HepG2 (cell line): ENCODE results near the gene DCTN2. TPM values are rescaled to one million over a fixed set of nuclear protein-coding genes. Genes with fewer than 3 reads are reported as not detected.
A peak's percentile ranks its signal among the peaks of the same experiment; 100 is the strongest.

Experiments used
- ATAC-seq: fragments of 200-7000 bp; cut with Tn5 transposase; 3 replicates; pipeline ENCODE4 v1.9.1; 2020; ENCODE audit warnings: mild to moderate bottlenecking, moderate library complexity
- BruUV-seq: library from RNA; stranded (reverse); fragments of 400-500 nt; replicated peaks from 2 replicates; lab custom pipeline; 2021; lab: Mats Ljungman, UMichigan
- CTCF ChIA-PET: fragments of 300-600 bp; formaldehyde crosslinking; extraction: SDS; loops from one replicate; lab custom pipeline; 2021; ENCODE audit warnings: low total read pairs, inconsistent platforms, low intra/inter-chr PET ratio; lab: Yijun Ruan, JAX
- POLR2A ChIA-PET: fragments of 350-600 bp; sonication (Branson Sonifier 250); formaldehyde crosslinking; loops from one replicate; lab custom pipeline; 2020; ENCODE audit warnings: antibody characterized with exemption, inconsistent platforms; lab: Yijun Ruan, JAX
- DNase-seq: peaks from one replicate; pipeline ENCODE4 v3.0.0-alpha.2; 2015; ENCODE audit warnings: low spot score
- FAIRE-seq: peaks from 3 replicates; lab custom pipeline; 2011; peaks lifted over from hg19 to GRCh38; lab: Jason Lieb, UNC
- H2AFZ ChIP-seq: one replicate; pipeline ENCODE4 v1.6.1; 2011; ENCODE audit warnings: low read length, inconsistent platforms
- H3K27ac ChIP-seq: fragments of 300-600 bp; 3 replicates; pipeline ENCODE4 v1.8.0; 2011; ENCODE audit warnings: mixed run types, mild to moderate bottlenecking, mixed read lengths, low read length, inconsistent platforms; ENCODE audit not compliant: insufficient read depth; ENCODE audit errors: extremely low read length
- H3K27me3 ChIP-seq, 2 experiments: fragments of 200-600 bp in 1 of 2; 2 replicates in 1 of 2; 3 replicates in 1 of 2; pipeline versions ENCODE4 v1.6.0 to v1.8.0; 2011; ENCODE audit warnings: low read length in 2 of 2, mild to moderate bottlenecking in 2 of 2, moderate library complexity in 2 of 2, inconsistent platforms in 1 of 2; ENCODE audit not compliant: insufficient read depth in 2 of 2, control insufficient read depth in 1 of 2
- H3K36me3 ChIP-seq, 2 experiments: fragments of 200-600 bp in 1 of 2; replicated peaks in 1 of 2; 2 replicates in 1 of 2; 3 replicates in 1 of 2; pipeline versions ENCODE4 v1.5.1 to v1.8.0; 2011; ENCODE audit warnings: low read length in 2 of 2, inconsistent platforms in 1 of 2; ENCODE audit not compliant: insufficient read depth in 2 of 2, control insufficient read depth in 1 of 2
- H3K4me1 ChIP-seq: 2 replicates; pipeline ENCODE4 v1.5.1; 2012; ENCODE audit warnings: low read length, inconsistent platforms; ENCODE audit not compliant: insufficient read depth
- H3K4me2 ChIP-seq: 2 replicates; pipeline ENCODE4 v1.6.0; 2011; ENCODE audit warnings: low read depth, low read length, inconsistent platforms
- H3K4me3 ChIP-seq, 3 experiments: fragments of 200-600 bp in 1 of 3; sonication (generic), shearing (Covaris generic) in 1 of 3; replicated peaks in 1 of 3; 2 replicates each; pipeline ENCODE4 v1.5.1; 2011 to 2016; ENCODE audit warnings: low read length in 3 of 3, inconsistent platforms in 2 of 3, low read depth in 2 of 3, mild to moderate bottlenecking in 2 of 3, control low read depth in 1 of 3, mixed read lengths in 1 of 3; ENCODE audit not compliant: insufficient read depth in 1 of 3
- H3K79me2 ChIP-seq: one replicate; pipeline ENCODE4 v1.6.1; 2011; ENCODE audit warnings: low read length, inconsistent platforms; ENCODE audit not compliant: insufficient read depth
- H3K9ac ChIP-seq: 2 replicates; pipeline ENCODE4 v1.6.0; 2011; ENCODE audit warnings: mild to moderate bottlenecking, low read depth, low read length, inconsistent platforms; ENCODE audit not compliant: insufficient read depth
- H3K9me3 ChIP-seq: 2 replicates; pipeline ENCODE4 v1.5.1; 2012; ENCODE audit warnings: mild to moderate bottlenecking, low read length
- H4K20me1 ChIP-seq: 2 replicates; pipeline ENCODE4 v1.6.0; 2011; ENCODE audit warnings: inconsistent platforms, mild to moderate bottlenecking, low read length, moderate library complexity; ENCODE audit not compliant: insufficient read depth
- ATF2 ChIP-seq: sonication (generic); formaldehyde crosslinking; IDR thresholded peaks from 2 replicates; pipeline ENCODE4 v1.4.0; 2020; ENCODE audit warnings: missing genetic modification reagents
- BCLAF1 ChIP-seq: fragments of 450-650 bp; IDR thresholded peaks from 2 replicates; pipeline ENCODE4 v1.6.1; 2017; ENCODE audit warnings: mild to moderate bottlenecking
- CBX5 ChIP-seq: sonication (generic); formaldehyde crosslinking; IDR thresholded peaks from 2 replicates; pipeline ENCODE4 v1.4.0; 2020; ENCODE audit warnings: missing genetic modification reagents, borderline replicate concordance
- ISX ChIP-seq: sonication (generic); formaldehyde crosslinking; conservative IDR thresholded peaks from 2 replicates; pipeline ENCODE4 v1.5.0; 2020; ENCODE audit warnings: missing genetic modification reagents
- MIXL1 ChIP-seq: IDR thresholded peaks from 2 replicates; pipeline ENCODE4 v1.6.1; 2016
- NBN ChIP-seq: fragments of 450-650 bp; conservative IDR thresholded peaks from 2 replicates; pipeline ENCODE4 v1.6.1; 2017
- PRDM10 ChIP-seq: sonication (generic); formaldehyde crosslinking; IDR thresholded peaks from 2 replicates; pipeline ENCODE4 v1.4.0; 2020; ENCODE audit warnings: low read depth, missing genetic modification reagents
- TEAD2 ChIP-seq: sonication (generic); formaldehyde crosslinking; IDR thresholded peaks from 2 replicates; pipeline ENCODE4 v1.9.0; 2021; ENCODE audit warnings: missing genetic modification reagents
- ZNF546 ChIP-seq: sonication (generic); formaldehyde crosslinking; conservative IDR thresholded peaks from 2 replicates; pipeline ENCODE4 v1.8.1; 2023; ENCODE audit warnings: mild to moderate bottlenecking, missing genetic modification reagents
- ZSCAN12 ChIP-seq: sonication (generic); formaldehyde crosslinking; IDR thresholded peaks from 2 replicates; pipeline ENCODE4 v1.9.0; 2021; ENCODE audit warnings: mild to moderate bottlenecking, missing genetic modification reagents
- WGBS: methylation state at CpG from one replicate; pipeline ENCODE4 v1.1.6; 2017; ENCODE audit warnings: low lambda C conversion rate; 5-methylcytosine and 5-hydroxymethylcytosine counted together
- in situ Hi-C: cut with HindIII; loops from 2 replicates; pipeline ENCODE4 v1.10.0; 2017; ENCODE audit warnings: low pct_unique_long_range_greater_than_20kb; ENCODE audit not compliant: extremely low pct_ligation_motif_present
- intact Hi-C: fragments of 100-400 bp; cut with micrococcal nuclease; formaldehyde crosslinking; loops from one replicate; pipeline ENCODE4 v1.10.0; 2022; ENCODE audit not compliant: unreplicated experiment
- polyA plus RNA-seq, 8 experiments: library from polyadenylated mRNA; depleted of rRNA in 3 of 8; stranded (reverse) in 7 of 8; unstranded in 1 of 8; fragments of >200 nt; fragmentation: Illumina TruSeq in 4 of 8; extraction: Trizol in 4 of 8; gene quantifications; 2 replicates each; pipeline versions ENCODE4 v1.2.1 to v1.2.3, GENCODE V29; 2011 to 2016; ENCODE audit warnings: low read depth in 4 of 8, missing spikeins in 1 of 8, mixed read lengths in 1 of 8; ENCODE audit not compliant: insufficient read depth in 1 of 8
- total RNA-seq, 5 experiments: library from RNA; depleted of rRNA; stranded (reverse); fragments of >200 nt; fragmentation: Illumina TruSeq; extraction: Trizol; gene quantifications; 2 replicates each; pipeline ENCODE4 v1.2.3, GENCODE V29; 2016; ENCODE audit warnings: low read depth in 1 of 5
- TF ChIP-seq, protein P1 (sequence below): IDR thresholded peaks from 2 replicates; pipeline ENCODE4 v1.6.1; 2016; ENCODE audit warnings: low read depth, control low read depth
- TF ChIP-seq, protein P2 (sequence below): sonication (generic); formaldehyde crosslinking; IDR thresholded peaks from 2 replicates; pipeline ENCODE4 v1.4.0; 2020; ENCODE audit warnings: missing genetic modification reagents

Gene DCTN2
- total and polyA plus RNA-seq, 2 of the 13 experiments (the other 11 are each of a cell fraction or from before 2014, with no cell fraction given), result 72.0 to 77.4 TPM

DNA sequence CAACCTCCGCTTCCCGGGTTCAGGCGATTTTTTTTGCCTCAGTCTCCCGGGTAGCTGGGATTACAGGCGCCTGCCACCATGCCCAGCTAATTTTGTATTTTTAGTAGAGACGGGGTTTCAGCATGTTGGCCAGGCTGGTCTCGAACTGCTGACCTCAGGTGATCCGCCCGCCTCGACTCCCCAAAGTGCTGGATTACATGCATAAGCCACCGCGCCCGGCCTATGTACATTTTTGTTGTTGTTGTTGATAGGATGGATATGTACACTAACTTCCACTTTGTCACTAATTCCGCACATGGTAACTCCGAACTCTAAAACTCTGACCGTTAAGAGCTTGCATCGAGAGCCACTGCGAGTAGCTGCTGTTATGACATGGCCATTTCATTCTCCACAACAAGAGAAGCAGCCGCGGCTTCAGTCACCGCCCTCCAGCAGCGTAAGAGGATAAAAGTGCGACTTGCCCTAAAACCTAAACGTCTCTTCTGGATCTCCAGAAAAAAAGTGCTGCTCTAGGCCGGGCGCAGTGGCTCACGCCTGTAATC is 59.9 kb downstream of the DCTN2 start:
- intact Hi-C loops (loop anchor here (2.0 kb wide), 1 partner anchor 24 kb away; no protein-coding TSS in a partner anchor), in situ Hi-C loops (no loop called here)
- POLR2A ChIA-PET, result interaction anchor here (1.2 to 2.1 kb wide), 2 partner anchors 12 to 33 kb away, joined by 4 read pairs; partner anchors contain the start of gene DDIT3
- no peaks in the 10 kb centered on the region for H3K9me3 ChIP-seq
- CTCF ChIA-PET, result no interaction called here
- H3K27me3 ChIP-seq, result peaks cover 0 to 4% of the 10 kb centered on the region in 2 experiments; a peak in 1 of 5 replicates
- no peak overlapping the region for H3K4me3 ChIP-seq
- no peak for FAIRE-seq
- H3K27ac ChIP-seq, result no peak overlapping the region
- H3K9ac ChIP-seq, result no peak overlapping the region
- 87% methylated on average over 27 of the region's 27 CpGs for WGBS
- ATAC-seq, result no peak
- peak overlapping the region; percentile 42 for H3K4me2 ChIP-seq
- H4K20me1 ChIP-seq, result peaks cover 4% of the 10 kb centered on the region; the same call in 1 of the 2 replicates
- peaks cover 14 to 29% of the 10 kb centered on the region in 2 experiments for H3K36me3 ChIP-seq
- H3K4me1 ChIP-seq, result peaks cover 23% of the 10 kb centered on the region
- BruUV-seq, result no TSS peak
- no peak for DNase-seq
- peaks cover 23% of the 10 kb centered on the region for H3K79me2 ChIP-seq
- H2AFZ ChIP-seq, result no peak overlapping the region
- TF ChIP-seq ZSCAN12 (CRISPR knock-in tag) (no peak), TEAD2 (no peak), MIXL1 (CRISPR knock-in tag) (no peak), ATF2 (no peak), CBX5 (CRISPR knock-in tag) (no peak), NBN (no peak), BCLAF1 (no peak), ZNF546 (CRISPR knock-in tag) (no peak), ISX (CRISPR knock-in tag) (no peak), PRDM10 (CRISPR knock-in tag) (no peak)
- TF ChIP-seq, protein P1, sequence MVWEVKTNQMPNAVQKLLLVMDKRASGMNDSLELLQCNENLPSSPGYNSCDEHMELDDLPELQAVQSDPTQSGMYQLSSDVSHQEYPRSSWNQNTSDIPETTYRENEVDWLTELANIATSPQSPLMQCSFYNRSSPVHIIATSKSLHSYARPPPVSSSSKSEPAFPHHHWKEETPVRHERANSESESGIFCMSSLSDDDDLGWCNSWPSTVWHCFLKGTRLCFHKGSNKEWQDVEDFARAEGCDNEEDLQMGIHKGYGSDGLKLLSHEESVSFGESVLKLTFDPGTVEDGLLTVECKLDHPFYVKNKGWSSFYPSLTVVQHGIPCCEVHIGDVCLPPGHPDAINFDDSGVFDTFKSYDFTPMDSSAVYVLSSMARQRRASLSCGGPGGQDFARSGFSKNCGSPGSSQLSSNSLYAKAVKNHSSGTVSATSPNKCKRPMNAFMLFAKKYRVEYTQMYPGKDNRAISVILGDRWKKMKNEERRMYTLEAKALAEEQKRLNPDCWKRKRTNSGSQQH, result no peak
- TF ChIP-seq, protein P2, sequence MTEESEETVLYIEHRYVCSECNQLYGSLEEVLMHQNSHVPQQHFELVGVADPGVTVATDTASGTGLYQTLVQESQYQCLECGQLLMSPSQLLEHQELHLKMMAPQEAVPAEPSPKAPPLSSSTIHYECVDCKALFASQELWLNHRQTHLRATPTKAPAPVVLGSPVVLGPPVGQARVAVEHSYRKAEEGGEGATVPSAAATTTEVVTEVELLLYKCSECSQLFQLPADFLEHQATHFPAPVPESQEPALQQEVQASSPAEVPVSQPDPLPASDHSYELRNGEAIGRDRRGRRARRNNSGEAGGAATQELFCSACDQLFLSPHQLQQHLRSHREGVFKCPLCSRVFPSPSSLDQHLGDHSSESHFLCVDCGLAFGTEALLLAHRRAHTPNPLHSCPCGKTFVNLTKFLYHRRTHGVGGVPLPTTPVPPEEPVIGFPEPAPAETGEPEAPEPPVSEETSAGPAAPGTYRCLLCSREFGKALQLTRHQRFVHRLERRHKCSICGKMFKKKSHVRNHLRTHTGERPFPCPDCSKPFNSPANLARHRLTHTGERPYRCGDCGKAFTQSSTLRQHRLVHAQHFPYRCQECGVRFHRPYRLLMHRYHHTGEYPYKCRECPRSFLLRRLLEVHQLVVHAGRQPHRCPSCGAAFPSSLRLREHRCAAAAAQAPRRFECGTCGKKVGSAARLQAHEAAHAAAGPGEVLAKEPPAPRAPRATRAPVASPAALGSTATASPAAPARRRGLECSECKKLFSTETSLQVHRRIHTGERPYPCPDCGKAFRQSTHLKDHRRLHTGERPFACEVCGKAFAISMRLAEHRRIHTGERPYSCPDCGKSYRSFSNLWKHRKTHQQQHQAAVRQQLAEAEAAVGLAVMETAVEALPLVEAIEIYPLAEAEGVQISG, result no peak
